HEK293 (cell line): Measurements from ENCODE around the gene CRY1.

Experiments used
- CTCF ChIA-PET: fragments of 350-600 bp; formaldehyde crosslinking; extraction: SDS; loops from one replicate; lab custom pipeline; 2021; ENCODE audit warnings: antibody characterized with exemption; lab: Yijun Ruan, JAX
- POLR2A ChIA-PET: fragments of 300-600 bp; formaldehyde crosslinking; extraction: SDS; loops from one replicate; lab custom pipeline; 2020; ENCODE audit warnings: antibody characterized with exemption, inconsistent platforms; lab: Yijun Ruan, JAX
- H3K27ac ChIP-seq: fragments of 200-500 bp; sonication (Bioruptor generic); 2 replicates; pipeline ENCODE4 v1.5.1; 2014; ENCODE audit warnings: low read depth, low read length, control low read depth, inconsistent platforms; ENCODE audit errors: extremely low read depth
- H3K36me3 ChIP-seq, 2 experiments: fragments of 200-500 bp in 1 of 2; sonication (Bioruptor generic) in 1 of 2; 1 replicate in 1 of 2; 2 replicates in 1 of 2; pipeline ENCODE4 v1.5.1; 2014 to 2017; ENCODE audit warnings: inconsistent platforms in 2 of 2, low read length in 2 of 2; ENCODE audit not compliant: control insufficient read depth in 2 of 2, insufficient read depth in 1 of 2
- H3K4me1 ChIP-seq: fragments of 200-500 bp; sonication (Bioruptor generic); 2 replicates; pipeline ENCODE4 v1.5.1; 2014; ENCODE audit warnings: mild to moderate bottlenecking, low read length, inconsistent platforms; ENCODE audit not compliant: control insufficient read depth, insufficient read depth
- H3K4me3 ChIP-seq: 2 replicates; pipeline ENCODE4 v1.5.1; 2011; ENCODE audit warnings: low read depth, mild to moderate bottlenecking, control low read depth, low read length, moderate library complexity
- H3K9me3 ChIP-seq: fragments of 200-500 bp; sonication (Bioruptor generic); 2 replicates; pipeline ENCODE4 v1.5.1; 2014; ENCODE audit warnings: low read depth, low read length, inconsistent platforms; ENCODE audit not compliant: control insufficient read depth, insufficient read depth
- EGR2 ChIP-seq: fragments of 450-650 bp; formaldehyde crosslinking; IDR thresholded peaks from 2 replicates; pipeline ENCODE4 v1.5.1; 2016; ENCODE audit warnings: low read depth, missing biosample characterization, missing genetic modification characterization
- GFI1B ChIP-seq: fragments of 450-650 bp; formaldehyde crosslinking; IDR thresholded peaks from 2 replicates; pipeline ENCODE4 v1.5.1; 2016; ENCODE audit warnings: missing biosample characterization, missing genetic modification characterization
- GLIS1 ChIP-seq: fragments of 450-650 bp; formaldehyde crosslinking; IDR thresholded peaks from 2 replicates; pipeline ENCODE4 v1.5.1; 2016; ENCODE audit warnings: missing biosample characterization, missing genetic modification characterization
- KLF8 ChIP-seq: fragments of 450-650 bp; formaldehyde crosslinking; IDR thresholded peaks from 2 replicates; pipeline ENCODE4 v1.5.1; 2016; ENCODE audit warnings: missing biosample characterization, missing genetic modification characterization
- YY1 ChIP-seq: fragments of 450-650 bp; formaldehyde crosslinking; IDR thresholded peaks from 2 replicates; pipeline ENCODE4 v1.5.1; 2018; ENCODE audit warnings: missing biosample characterization, missing genetic modification characterization
- ZBTB10 ChIP-seq: fragments of 450-650 bp; formaldehyde crosslinking; IDR thresholded peaks from 2 replicates; pipeline ENCODE4 v1.5.1; 2016; ENCODE audit warnings: missing biosample characterization, missing genetic modification characterization
- ZBTB17 ChIP-seq: fragments of 450-650 bp; formaldehyde crosslinking; IDR thresholded peaks from 2 replicates; pipeline ENCODE4 v1.5.1; 2016; ENCODE audit warnings: missing biosample characterization, missing genetic modification characterization
- ZBTB20 ChIP-seq: fragments of 450-650 bp; formaldehyde crosslinking; IDR thresholded peaks from 2 replicates; pipeline ENCODE4 v1.5.1; 2016; ENCODE audit warnings: missing biosample characterization, missing genetic modification characterization
- ZBTB48 ChIP-seq: fragments of 450-650 bp; formaldehyde crosslinking; IDR thresholded peaks from 2 replicates; pipeline ENCODE4 v1.5.1; 2016; ENCODE audit warnings: missing biosample characterization, missing genetic modification characterization
- ZFHX2 ChIP-seq: fragments of 450-650 bp; formaldehyde crosslinking; conservative IDR thresholded peaks from 2 replicates; pipeline ENCODE4 v1.5.1; 2016; ENCODE audit warnings: missing biosample characterization, missing genetic modification characterization
- ZFP3 ChIP-seq: fragments of 450-650 bp; formaldehyde crosslinking; IDR thresholded peaks from 2 replicates; pipeline ENCODE4 v1.5.1; 2016; ENCODE audit warnings: low read depth, missing biosample characterization, missing genetic modification characterization
- ZNF10 ChIP-seq: fragments of 450-650 bp; formaldehyde crosslinking; IDR thresholded peaks from 2 replicates; pipeline ENCODE4 v1.5.1; 2017; ENCODE audit warnings: missing biosample characterization, missing genetic modification characterization
- ZNF449 ChIP-seq: fragments of 450-650 bp; formaldehyde crosslinking; IDR thresholded peaks from 2 replicates; pipeline ENCODE4 v1.5.1; 2017; ENCODE audit warnings: missing biosample characterization, mild to moderate bottlenecking, missing genetic modification characterization, moderate library complexity
- ZNF600 ChIP-seq: fragments of 450-650 bp; formaldehyde crosslinking; IDR thresholded peaks from 2 replicates; pipeline ENCODE4 v1.5.1; 2016; ENCODE audit warnings: missing biosample characterization, missing genetic modification characterization
- ZNF670 ChIP-seq: fragments of 450-650 bp; formaldehyde crosslinking; IDR thresholded peaks from 2 replicates; pipeline ENCODE4 v1.5.1; 2016; ENCODE audit warnings: missing biosample characterization, missing genetic modification characterization, low read depth
- ZNF677 ChIP-seq: fragments of 450-650 bp; IDR thresholded peaks from 2 replicates; pipeline ENCODE4 v1.5.0; 2018; ENCODE audit warnings: missing biosample characterization, mild to moderate bottlenecking, missing genetic modification characterization, moderate library complexity
- ZNF792 ChIP-seq: fragments of 450-650 bp; formaldehyde crosslinking; IDR thresholded peaks from 2 replicates; pipeline ENCODE4 v1.5.1; 2016; ENCODE audit warnings: missing biosample characterization, missing genetic modification characterization
- TF ChIP-seq, protein P1 (sequence below): fragments of 450-650 bp; formaldehyde crosslinking; IDR thresholded peaks from 2 replicates; pipeline ENCODE4 v1.5.1; 2017; ENCODE audit warnings: missing biosample characterization, missing genetic modification characterization
- TF ChIP-seq, protein P2 (sequence below): fragments of 450-650 bp; formaldehyde crosslinking; IDR thresholded peaks from 2 replicates; pipeline ENCODE4 v1.5.1; 2016; ENCODE audit warnings: missing biosample characterization, missing genetic modification characterization
- TF ChIP-seq, protein P3 (sequence below): fragments of 450-650 bp; formaldehyde crosslinking; IDR thresholded peaks from 2 replicates; pipeline ENCODE4 v1.5.1; 2016; ENCODE audit warnings: missing biosample characterization, missing genetic modification characterization

Gene CRY1

DNA sequence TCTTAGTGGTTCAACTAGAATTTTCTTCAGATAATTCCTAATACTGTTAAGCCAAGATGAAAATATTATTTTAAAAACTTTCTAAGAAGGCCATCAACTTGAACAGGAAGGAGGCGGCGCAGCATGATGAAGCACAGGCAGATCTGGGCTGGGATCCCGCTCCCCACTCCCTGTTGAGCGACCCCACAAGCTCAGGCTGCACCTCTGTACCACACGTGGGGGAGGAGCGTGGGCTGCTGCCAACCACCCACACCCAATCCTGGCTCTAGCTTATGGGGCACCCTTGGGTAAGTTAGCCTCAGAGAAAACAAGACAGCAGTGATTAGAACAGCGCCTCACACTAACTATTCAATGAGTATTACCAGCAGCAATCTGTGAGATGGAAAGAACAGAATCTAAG lies 112.4 kb downstream of the CRY1 start:
- H3K4me1 ChIP-seq: peaks cover 7% of the 10 kb centered on the region; the same call in 1 of the 2 replicates
- no peaks in the 10 kb centered on the region for H3K9me3 ChIP-seq
- H3K36me3 ChIP-seq: peaks cover 11 to 35% of the 10 kb centered on the region in 2 experiments
- ChIA-PET CTCF (interaction anchor here (1.3 kb wide), 1 partner anchor 111 kb away, joined by 4 read pairs; no protein-coding TSS in a partner anchor), POLR2A (interaction anchor here (0.9 kb wide), 1 partner anchor 25 kb away, joined by 4 read pairs; the partner anchor contains the start of gene TMEM263)
- H3K27ac ChIP-seq: no peak overlapping the region
- H3K4me3 ChIP-seq: no peak overlapping the region
- peak; percentile 52 for TF ChIP-seq EGR2 (tag by site-specific recombination)
- TF ChIP-seq ZNF449 (tag by site-specific recombination): no peak
- peak; percentile 89 for TF ChIP-seq ZFHX2 (tag by site-specific recombination)
- TF ChIP-seq ZBTB20 (tag by site-specific recombination): no peak

- CTCF ChIA-PET: interaction anchor here (1.9 kb wide), 1 partner anchor 9 kb away, joined by 5 read pairs; the partner anchor contains the start of gene MTERF2
- POLR2A ChIA-PET: interaction anchor here (2.8 to 3.5 kb wide), 2 partner anchors 9 to 22 kb away, joined by 15 to 23 read pairs; partner anchors contain the start of genes MTERF2 and TMEM263
- Histone ChIP-seq H3K9me3 (no peaks in the 10 kb centered on the region), H3K4me1 (peaks cover 7% of the 10 kb centered on the region; the same call in 1 of the 2 replicates), H3K4me3 (no peak overlapping the region), H3K36me3 (peaks cover under 1 to 12% of the 10 kb centered on the region in 2 experiments; a peak in 2 of 3 replicates), H3K27ac (no peak overlapping the region)
- peak; percentile 85 for TF ChIP-seq ZNF600 (tag by site-specific recombination)
- peak; percentile 53; the same call in 1 of the 2 replicates for TF ChIP-seq ZNF10
- TF ChIP-seq ZFHX2 (tag by site-specific recombination): no peak
- TF ChIP-seq, protein P1, sequence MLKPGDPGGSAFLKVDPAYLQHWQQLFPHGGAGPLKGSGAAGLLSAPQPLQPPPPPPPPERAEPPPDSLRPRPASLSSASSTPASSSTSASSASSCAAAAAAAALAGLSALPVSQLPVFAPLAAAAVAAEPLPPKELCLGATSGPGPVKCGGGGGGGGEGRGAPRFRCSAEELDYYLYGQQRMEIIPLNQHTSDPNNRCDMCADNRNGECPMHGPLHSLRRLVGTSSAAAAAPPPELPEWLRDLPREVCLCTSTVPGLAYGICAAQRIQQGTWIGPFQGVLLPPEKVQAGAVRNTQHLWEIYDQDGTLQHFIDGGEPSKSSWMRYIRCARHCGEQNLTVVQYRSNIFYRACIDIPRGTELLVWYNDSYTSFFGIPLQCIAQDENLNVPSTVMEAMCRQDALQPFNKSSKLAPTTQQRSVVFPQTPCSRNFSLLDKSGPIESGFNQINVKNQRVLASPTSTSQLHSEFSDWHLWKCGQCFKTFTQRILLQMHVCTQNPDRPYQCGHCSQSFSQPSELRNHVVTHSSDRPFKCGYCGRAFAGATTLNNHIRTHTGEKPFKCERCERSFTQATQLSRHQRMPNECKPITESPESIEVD (tag by site-specific recombination): peak; percentile 72
- peak; percentile 54 for TF ChIP-seq ZBTB17 (tag by site-specific recombination)
Observed at GRCh38 chr12:106978035-106978800, 115.1 kb downstream of the CRY1 start.

- Histone ChIP-seq H3K36me3 (peaks cover 6 to 9% of the 10 kb centered on the region in 2 experiments; a peak in 2 of 3 replicates), H3K9me3 (no peaks in the 10 kb centered on the region), H3K27ac (no peak overlapping the region), H3K4me1 (peaks cover 7% of the 10 kb centered on the region; the same call in 1 of the 2 replicates), H3K4me3 (no peak overlapping the region)
- ChIA-PET POLR2A (interaction anchor here (0.6 to 3.5 kb wide), 5 partner anchors 10 to 1094 kb away, joined by 3 to 23 read pairs (median 7); partner anchors contain the start of genes MTERF2 and TMEM263), CTCF (interaction anchor here (0.6 to 0.9 kb wide), 4 partner anchors 8 to 877 kb away, joined by 3 to 5 read pairs (median 3); no protein-coding TSS in a partner anchor)
- TF ChIP-seq ZFP3 (tag by site-specific recombination) (no peak), ZNF677 (no peak), ZBTB48 (tag by site-specific recombination) (no peak), KLF8 (tag by site-specific recombination) (no peak), ZNF792 (no peak), ZNF670 (tag by site-specific recombination) (no peak), GLIS1 (no peak), GFI1B (tag by site-specific recombination) (no peak), EGR2 (tag by site-specific recombination) (no peak), ZBTB10 (tag by site-specific recombination) (no peak), YY1 (tag by site-specific recombination) (no peak)
- TF ChIP-seq, protein P2, sequence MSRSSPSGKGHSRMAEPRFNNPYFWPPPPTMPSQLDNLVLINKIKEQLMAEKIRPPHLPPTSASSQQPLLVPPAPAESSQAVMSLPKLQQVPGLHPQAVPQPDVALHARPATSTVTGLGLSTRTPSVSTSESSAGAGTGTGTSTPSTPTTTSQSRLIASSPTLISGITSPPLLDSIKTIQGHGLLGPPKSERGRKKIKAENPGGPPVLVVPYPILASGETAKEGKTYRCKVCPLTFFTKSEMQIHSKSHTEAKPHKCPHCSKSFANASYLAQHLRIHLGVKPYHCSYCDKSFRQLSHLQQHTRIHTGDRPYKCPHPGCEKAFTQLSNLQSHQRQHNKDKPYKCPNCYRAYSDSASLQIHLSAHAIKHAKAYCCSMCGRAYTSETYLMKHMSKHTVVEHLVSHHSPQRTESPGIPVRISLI (tag by site-specific recombination): no peak
- TF ChIP-seq, protein P3, sequence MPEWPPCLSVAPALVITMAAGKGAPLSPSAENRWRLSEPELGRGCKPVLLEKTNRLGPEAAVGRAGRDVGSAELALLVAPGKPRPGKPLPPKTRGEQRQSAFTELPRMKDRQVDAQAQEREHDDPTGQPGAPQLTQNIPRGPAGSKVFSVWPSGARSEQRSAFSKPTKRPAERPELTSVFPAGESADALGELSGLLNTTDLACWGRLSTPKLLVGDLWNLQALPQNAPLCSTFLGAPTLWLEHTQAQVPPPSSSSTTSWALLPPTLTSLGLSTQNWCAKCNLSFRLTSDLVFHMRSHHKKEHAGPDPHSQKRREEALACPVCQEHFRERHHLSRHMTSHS: no peak
Observed at GRCh38 chr12:106976668-106977067, 116.7 kb downstream of the CRY1 start.
